HG03108 (cell line): ENCODE results near the gene AHDC1.
"Not testable (repeated sequence)": the region's sequence is repeated elsewhere in the genome, so short reads cannot be mapped to it uniquely, and the experiment has no call there.

Experiments used
- ATAC-seq: cut with Tn5 transposase; IDR thresholded peaks from one replicate; pipeline ENCODE4 v1.9.1; 2021; ENCODE audit warnings: moderate library complexity; ENCODE audit not compliant: unreplicated experiment

The AHDC1 gene

GRCh38 chr1:27633640-27634176, 29.8 kb upstream of the AHDC1 start:
- ATAC-seq, result no peak

GRCh38 chr1:27633298-27633610, 29.3 kb upstream of the AHDC1 start:
- no peak for ATAC-seq

GRCh38 chr1:27632387-27633297, 28.7 kb upstream of the AHDC1 start:
- ATAC-seq, result peak; percentile 27

- ATAC-seq, result peak; percentile 26
Measured at GRCh38 chr1:27630859-27631491, 27.0 kb upstream of the AHDC1 start.

- ATAC-seq, result no peak
Measured at GRCh38 chr1:27628712-27629111, 24.8 kb upstream of the AHDC1 start.

GRCh38 chr1:27627733-27628132, 23.8 kb upstream of the AHDC1 start:
- ATAC-seq, result not testable (repeated sequence)

GRCh38 chr1:27627061-27627460, 23.1 kb upstream of the AHDC1 start:
- no peak for ATAC-seq

GRCh38 chr1:27626031-27626935, 22.3 kb upstream of the AHDC1 start:
- no peak for ATAC-seq

GRCh38 chr1:27624467-27625178, 20.7 kb upstream of the AHDC1 start:
- ATAC-seq, result peak; percentile 20

GRCh38 chr1:27623327-27624212, 19.6 kb upstream of the AHDC1 start:
- no peak for ATAC-seq

GRCh38 chr1:27622828-27623227, 18.9 kb upstream of the AHDC1 start:
- no peak for ATAC-seq

- no peak for ATAC-seq
Measured at GRCh38 chr1:27621051-27621920, 17.3 kb upstream of the AHDC1 start.

GRCh38 chr1:27619782-27620438, 16.0 kb upstream of the AHDC1 start:
- not testable (repeated sequence) for ATAC-seq

GRCh38 chr1:27618341-27619082, 14.6 kb upstream of the AHDC1 start:
- no peak for ATAC-seq

- no peak for ATAC-seq
Measured at GRCh38 chr1:27617420-27617819, 13.5 kb upstream of the AHDC1 start.

- no peak for ATAC-seq
Measured at GRCh38 chr1:27616441-27616840, 12.5 kb upstream of the AHDC1 start.
